Erythroblast (primary cell): ENCODE results near the gene CCL4.
"Not testable (repeated sequence)": the region's sequence is repeated elsewhere in the genome, so short reads cannot be mapped to it uniquely, and the experiment has no call there.

Experiments
- GATA1 ChIP-seq: IDR thresholded peaks from 2 replicates; pipeline ENCODE4 v1.6.1; 2011; ENCODE audit warnings: low read depth, mild to moderate bottlenecking, control low read depth, low read length, moderate library complexity
- POLR2A ChIP-seq: IDR thresholded peaks from 2 replicates; pipeline ENCODE4 v1.6.1; 2011; ENCODE audit warnings: mild to moderate bottlenecking, low read length

GRCh38 chr17:36087897-36088572 is 15.6 kb upstream of the CCL4 start:
- not testable (repeated sequence) for TF ChIP-seq POLR2A, GATA1
